MM.1S (cell line): ENCODE results near the gene PTPN12.

Experiments
- DNase-seq: peaks from one replicate; pipeline ENCODE4 v3.0.0-alpha.2; 2015
- H2AFZ ChIP-seq: fragments of 300-600 bp; sonication (generic); 2 replicates; pipeline ENCODE4 v1.6.0; 2016; ENCODE audit warnings: antibody characterized with exemption, low read length
- H3F3A ChIP-seq: fragments of 300-600 bp; sonication (generic); 2 replicates; pipeline ENCODE4 v1.6.1; 2016; ENCODE audit warnings: mild to moderate bottlenecking, antibody characterized with exemption, low read length, moderate library complexity, mixed read lengths; ENCODE audit not compliant: insufficient read depth
- H3K27ac ChIP-seq: fragments of 300-600 bp; sonication (generic); 2 replicates; pipeline ENCODE4 v1.5.1; 2016; ENCODE audit warnings: mild to moderate bottlenecking, low read length
- H3K27me3 ChIP-seq: fragments of 300-600 bp; sonication (generic); replicated peaks from 2 replicates; pipeline ENCODE4 v1.6.0; 2016; ENCODE audit warnings: low read length; ENCODE audit not compliant: insufficient read depth
- H3K36me3 ChIP-seq: fragments of 300-600 bp; sonication (generic); replicated peaks from 2 replicates; pipeline ENCODE4 v1.6.1; 2016; ENCODE audit warnings: mild to moderate bottlenecking, low read length, mixed read lengths; ENCODE audit not compliant: insufficient read depth
- H3K4me1 ChIP-seq: fragments of 300-600 bp; sonication (generic); 2 replicates; pipeline ENCODE4 v1.6.1; 2016; ENCODE audit warnings: low read length, mixed read lengths
- H3K4me2 ChIP-seq: fragments of 300-600 bp; sonication (generic); 2 replicates; pipeline ENCODE4 v1.6.0; 2016; ENCODE audit warnings: low read depth, low read length
- H3K4me3 ChIP-seq: fragments of 300-600 bp; sonication (generic); 2 replicates; pipeline ENCODE4 v1.5.1; 2016; ENCODE audit warnings: low read length, mixed read lengths
- H3K79me2 ChIP-seq: fragments of 300-600 bp; sonication (generic); 2 replicates; pipeline ENCODE4 v1.6.1; 2016; ENCODE audit warnings: mixed run types, low read length, mixed read lengths
- H3K9ac ChIP-seq: fragments of 300-600 bp; sonication (generic); 2 replicates; pipeline ENCODE4 v1.6.1; 2016; ENCODE audit warnings: low read length, mixed read lengths
- H3K9me2 ChIP-seq: fragments of 300-600 bp; sonication (generic); replicated peaks from 2 replicates; pipeline ENCODE4 v1.6.1; 2016; ENCODE audit warnings: mild to moderate bottlenecking, low read length, mixed read lengths; ENCODE audit not compliant: insufficient read depth
- H3K9me3 ChIP-seq: fragments of 300-600 bp; sonication (generic); replicated peaks from 2 replicates; pipeline ENCODE4 v1.6.1; 2016; ENCODE audit warnings: mild to moderate bottlenecking, low read length, mixed read lengths; ENCODE audit not compliant: insufficient read depth
- H4K20me1 ChIP-seq: fragments of 300-600 bp; sonication (generic); 2 replicates; pipeline ENCODE4 v1.6.1; 2016; ENCODE audit warnings: mild to moderate bottlenecking, low read length, moderate library complexity, mixed read lengths; ENCODE audit not compliant: insufficient read depth
- CTCF ChIP-seq: fragments of 300-600 bp; sonication (generic); IDR thresholded peaks from 2 replicates; pipeline ENCODE4 v1.5.1; 2016; ENCODE audit warnings: antibody characterized with exemption, low read length, mixed read lengths
- EZH2 ChIP-seq: fragments of 300-600 bp; sonication (generic); optimal IDR thresholded peaks from 2 replicates; pipeline ENCODE3; 2017; ENCODE audit warnings: low read depth, mild to moderate bottlenecking, antibody characterized with exemption, low read length, mixed read lengths
- EZH2phosphoT487 ChIP-seq: fragments of 300-600 bp; sonication (generic); IDR thresholded peaks from 2 replicates; pipeline ENCODE4 v1.6.1; 2018; ENCODE audit warnings: antibody characterized with exemption, low read length

PTPN12 gene

GRCh38 chr7:77587272-77587671, 50.2 kb downstream of the PTPN12 start:
- Histone ChIP-seq H3K9me3 (no peaks in the 10 kb centered on the region), H3K9me2 (no peaks in the 10 kb centered on the region), H3K79me2 (no peaks in the 10 kb centered on the region), H4K20me1 (no peaks in the 10 kb centered on the region), H3K27me3 (no peaks in the 10 kb centered on the region), H3K36me3 (no peaks in the 10 kb centered on the region), H3F3A (no peaks in the 10 kb centered on the region), H3K27ac (no peak overlapping the region), H3K4me2 (no peak overlapping the region), H2AFZ (no peak overlapping the region), H3K9ac (no peak overlapping the region), H3K4me3 (no peak overlapping the region), H3K4me1 (no peaks in the 10 kb centered on the region)
- no peak for DNase-seq
- TF ChIP-seq EZH2 (no peak), EZH2phosphoT487 (no peak), CTCF (no peak)

DNA sequence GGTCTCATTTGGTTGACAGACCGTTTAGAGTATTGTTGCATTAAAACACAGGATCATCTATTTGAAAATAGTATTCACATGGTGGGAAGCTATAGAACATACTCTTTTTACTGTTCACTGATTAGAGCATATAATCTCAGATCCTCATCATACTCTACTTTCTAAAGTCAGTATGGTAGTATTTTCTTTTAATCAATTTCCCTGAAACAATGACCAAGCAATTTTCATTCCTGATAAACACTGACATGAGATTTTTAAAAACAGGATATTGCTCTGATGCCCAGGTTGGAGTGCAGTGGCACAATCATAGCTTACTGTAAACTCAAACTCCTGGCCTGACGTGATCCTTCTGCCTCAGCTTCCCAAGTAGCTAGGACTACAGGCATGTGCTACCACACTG, 63.9 kb downstream of the PTPN12 start:
- TF ChIP-seq EZH2phosphoT487 (no peak), CTCF (no peak), EZH2 (no peak)
- H3K9ac ChIP-seq: no peak overlapping the region
- H3K27me3 ChIP-seq: no peaks in the 10 kb centered on the region
- no peak overlapping the region for H3K4me2 ChIP-seq
- H2AFZ ChIP-seq: no peak overlapping the region
- no peaks in the 10 kb centered on the region for H3K79me2 ChIP-seq
- no peaks in the 10 kb centered on the region for H3K4me1 ChIP-seq
- H3K9me3 ChIP-seq: no peaks in the 10 kb centered on the region
- no peak overlapping the region for H3K27ac ChIP-seq
- H3K4me3 ChIP-seq: no peak overlapping the region
- H3K36me3 ChIP-seq: no peaks in the 10 kb centered on the region
- H3K9me2 ChIP-seq: no peaks in the 10 kb centered on the region
- H3F3A ChIP-seq: no peaks in the 10 kb centered on the region; the same call in 1 of the 2 replicates
- no peak for DNase-seq
- H4K20me1 ChIP-seq: no peaks in the 10 kb centered on the region

DNA sequence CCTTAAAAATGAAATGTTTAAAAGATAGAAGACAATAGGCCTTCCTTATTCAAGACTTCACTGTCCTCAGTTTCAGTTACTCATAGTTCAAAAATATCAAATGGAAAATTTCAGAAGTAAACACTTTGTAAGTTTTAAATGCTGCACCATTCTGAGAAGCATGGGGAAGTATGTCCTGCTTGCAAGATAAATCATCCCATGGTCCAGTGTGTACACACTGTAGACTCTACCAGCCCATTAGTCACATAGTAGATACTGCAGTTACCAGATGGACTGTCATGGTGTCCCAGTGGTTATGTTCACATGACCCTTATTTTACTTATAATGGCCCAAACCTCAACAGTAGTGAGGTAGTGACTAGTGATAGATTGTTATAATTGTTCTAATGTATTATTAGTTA, 69.5 kb downstream of the PTPN12 start:
- Histone ChIP-seq H3K27ac (no peak overlapping the region), H3K79me2 (no peaks in the 10 kb centered on the region)
- TF ChIP-seq CTCF (no peak), EZH2 (no peak), EZH2phosphoT487 (no peak)

More for the DNA sequence above, 69.5 kb downstream of the PTPN12 start:
- Histone ChIP-seq H3K9ac (no peak overlapping the region), H3K4me2 (no peak overlapping the region), H3F3A (no peaks in the 10 kb centered on the region), H4K20me1 (no peaks in the 10 kb centered on the region), H3K9me3 (no peaks in the 10 kb centered on the region), H3K9me2 (no peaks in the 10 kb centered on the region), H3K4me1 (no peaks in the 10 kb centered on the region), H2AFZ (no peak overlapping the region), H3K4me3 (no peak overlapping the region), H3K36me3 (no peaks in the 10 kb centered on the region), H3K27me3 (no peaks in the 10 kb centered on the region)
- DNase-seq: no peak
